GM12873 (cell line): Measurements from ENCODE around the gene EFNA3.

Experiments used
- TF ChIP-seq, protein P1 (sequence below): IDR thresholded peaks from 2 replicates; pipeline ENCODE4 v1.5.1; 2012; ENCODE audit warnings: low read depth, mild to moderate bottlenecking, moderate library complexity, low read length, control low read depth; ENCODE audit not compliant: insufficient read depth; ENCODE audit errors: missing control alignments

The EFNA3 gene

DNA sequence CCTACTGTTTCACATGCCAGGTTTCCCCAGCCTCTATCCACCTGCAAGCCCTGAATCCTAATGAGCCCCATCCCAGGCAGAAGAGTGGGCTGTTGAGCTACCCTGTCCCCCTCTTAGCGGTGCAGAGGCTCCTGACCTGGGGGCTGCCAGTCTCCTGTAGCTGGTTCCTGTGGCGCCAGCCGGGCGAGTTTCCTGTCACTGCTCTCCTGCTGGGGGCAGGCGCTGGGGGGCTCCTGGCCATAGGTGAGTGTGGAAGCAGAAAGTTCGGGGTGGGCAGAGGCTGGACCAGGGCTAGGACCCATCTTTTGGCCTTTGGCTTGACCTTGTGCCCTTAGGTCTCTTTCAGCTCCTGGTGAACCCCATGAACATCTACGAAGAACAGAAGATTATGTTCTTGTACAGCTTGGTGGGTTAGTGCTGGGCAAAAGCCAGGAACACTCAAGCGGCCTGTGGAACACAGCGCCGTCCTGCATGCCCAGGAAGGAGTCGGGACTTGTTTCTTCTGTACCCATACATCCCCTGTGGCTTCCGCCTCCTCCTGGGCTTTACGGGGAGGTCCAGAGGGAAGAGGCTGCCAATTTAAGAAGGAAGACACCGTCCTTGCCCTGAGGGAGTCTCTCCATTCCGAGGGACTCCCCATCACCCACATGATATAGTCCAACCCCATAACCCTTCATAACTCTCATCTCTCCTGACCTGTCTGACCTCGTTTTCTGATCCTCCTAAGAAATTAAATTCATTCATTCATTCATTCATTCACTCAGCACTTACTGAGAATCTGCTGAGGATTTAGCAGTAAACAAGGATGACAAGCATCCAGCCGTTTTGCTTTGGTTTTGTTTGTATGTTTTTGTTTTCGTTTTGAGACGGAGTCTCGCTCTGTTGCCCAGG, 44.1 kb upstream of the EFNA3 start:
- TF ChIP-seq, protein P1, sequence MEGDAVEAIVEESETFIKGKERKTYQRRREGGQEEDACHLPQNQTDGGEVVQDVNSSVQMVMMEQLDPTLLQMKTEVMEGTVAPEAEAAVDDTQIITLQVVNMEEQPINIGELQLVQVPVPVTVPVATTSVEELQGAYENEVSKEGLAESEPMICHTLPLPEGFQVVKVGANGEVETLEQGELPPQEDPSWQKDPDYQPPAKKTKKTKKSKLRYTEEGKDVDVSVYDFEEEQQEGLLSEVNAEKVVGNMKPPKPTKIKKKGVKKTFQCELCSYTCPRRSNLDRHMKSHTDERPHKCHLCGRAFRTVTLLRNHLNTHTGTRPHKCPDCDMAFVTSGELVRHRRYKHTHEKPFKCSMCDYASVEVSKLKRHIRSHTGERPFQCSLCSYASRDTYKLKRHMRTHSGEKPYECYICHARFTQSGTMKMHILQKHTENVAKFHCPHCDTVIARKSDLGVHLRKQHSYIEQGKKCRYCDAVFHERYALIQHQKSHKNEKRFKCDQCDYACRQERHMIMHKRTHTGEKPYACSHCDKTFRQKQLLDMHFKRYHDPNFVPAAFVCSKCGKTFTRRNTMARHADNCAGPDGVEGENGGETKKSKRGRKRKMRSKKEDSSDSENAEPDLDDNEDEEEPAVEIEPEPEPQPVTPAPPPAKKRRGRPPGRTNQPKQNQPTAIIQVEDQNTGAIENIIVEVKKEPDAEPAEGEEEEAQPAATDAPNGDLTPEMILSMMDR = no peak

DNA sequence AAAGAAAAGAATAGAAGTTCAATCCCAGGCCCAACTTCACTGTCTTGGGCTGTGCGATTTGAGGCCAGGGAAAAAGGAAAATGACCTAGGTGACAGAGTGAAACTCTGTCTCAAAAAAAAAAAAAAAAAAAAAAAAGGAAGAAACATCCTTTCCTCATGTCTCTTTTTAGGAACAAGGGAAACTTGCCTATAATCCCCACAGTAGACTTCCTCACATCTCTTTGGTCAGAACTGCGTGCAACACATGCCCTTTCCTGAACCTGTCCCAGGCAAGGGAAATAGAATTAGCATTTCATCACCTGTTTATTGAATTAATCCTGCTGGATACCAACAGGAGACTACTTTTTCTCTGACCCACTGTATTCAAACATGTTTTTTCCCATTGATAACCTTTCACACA, 42.7 kb upstream of the EFNA3 start:
- TF ChIP-seq, protein P1 = no peak

DNA sequence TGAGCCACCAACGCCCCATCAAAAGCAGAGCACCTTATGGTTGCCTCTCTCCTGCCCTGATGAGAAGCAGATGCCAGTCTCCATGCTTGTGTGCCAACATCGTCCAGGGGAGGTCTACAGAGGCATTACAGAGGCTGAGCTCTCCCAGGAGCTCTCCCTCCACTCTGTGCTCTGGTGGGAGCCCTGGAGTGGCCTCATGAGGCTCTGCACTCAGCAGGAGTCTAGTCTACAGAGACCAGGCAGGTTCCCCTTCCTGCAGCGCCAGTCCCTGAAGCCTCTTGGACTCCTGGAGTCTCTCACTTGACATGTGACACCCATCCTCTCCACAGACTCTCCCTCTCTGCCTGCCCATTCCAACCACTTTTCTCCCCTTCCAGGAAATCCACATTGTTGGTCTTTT, 41.6 kb upstream of the EFNA3 start:
- TF ChIP-seq, protein P1 = no peak

DNA sequence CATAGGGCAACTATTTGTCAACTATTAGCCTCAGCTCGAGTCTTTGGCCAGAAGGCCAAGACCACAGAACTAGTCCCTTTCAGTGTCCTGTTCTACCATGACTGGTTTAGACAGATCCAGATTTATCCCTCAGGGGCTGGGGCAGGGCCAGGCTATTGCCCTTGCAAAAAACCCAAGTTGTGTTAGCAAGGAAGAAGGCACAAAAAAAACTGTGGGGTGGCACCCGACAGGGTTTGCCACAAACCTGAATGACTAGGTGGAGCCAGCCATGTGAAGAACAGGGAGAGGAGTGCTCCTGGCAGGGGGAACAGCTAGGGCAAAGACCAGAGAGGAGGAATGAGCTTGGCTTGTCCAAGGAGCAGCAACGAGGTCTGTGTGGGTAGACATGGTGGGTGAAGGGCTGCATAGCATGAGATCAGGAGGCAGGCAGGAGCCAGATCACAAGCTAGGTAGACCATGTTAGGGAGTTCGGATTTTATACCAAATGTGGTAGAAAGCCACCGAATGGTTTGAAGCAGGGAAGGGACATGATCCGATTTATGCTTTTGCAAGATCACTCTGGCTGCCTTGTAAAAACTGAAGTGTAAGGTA, 40.7 kb upstream of the EFNA3 start:
- TF ChIP-seq, protein P1 = no peak

DNA sequence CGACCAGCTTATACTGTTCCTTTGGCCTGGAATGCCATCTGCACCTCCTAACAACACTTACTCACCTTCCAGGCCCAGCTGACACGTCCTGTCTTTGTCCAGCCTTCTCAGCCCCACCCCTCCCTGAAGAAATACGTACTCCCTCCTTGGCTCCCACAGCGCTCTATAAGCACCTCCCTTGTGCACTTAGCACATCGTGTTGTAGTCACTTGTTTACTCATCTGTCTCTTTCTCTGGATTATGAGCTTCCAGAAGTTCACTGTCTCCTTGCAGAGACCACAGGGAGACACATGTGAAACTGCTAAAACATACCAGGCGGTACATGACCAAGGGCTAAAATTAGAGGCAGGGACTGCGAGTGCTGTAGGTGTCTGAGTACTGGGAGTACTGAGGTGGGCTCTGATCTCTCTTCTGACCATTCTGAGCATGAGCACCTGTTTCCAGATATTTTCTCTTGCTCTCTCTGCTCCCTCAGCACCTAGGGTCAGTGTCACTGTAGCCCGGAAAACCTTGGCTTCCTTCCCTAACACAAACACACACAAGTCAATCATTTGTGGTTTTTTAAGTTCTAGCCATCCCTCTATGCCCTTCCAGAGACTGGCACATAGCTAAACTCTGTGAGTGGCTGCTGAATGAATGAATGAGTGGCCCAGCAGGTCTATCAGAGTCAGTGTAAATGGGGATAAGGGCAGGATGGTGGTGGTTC, 39.9 kb upstream of the EFNA3 start:
- TF ChIP-seq, protein P1 = no peak

DNA sequence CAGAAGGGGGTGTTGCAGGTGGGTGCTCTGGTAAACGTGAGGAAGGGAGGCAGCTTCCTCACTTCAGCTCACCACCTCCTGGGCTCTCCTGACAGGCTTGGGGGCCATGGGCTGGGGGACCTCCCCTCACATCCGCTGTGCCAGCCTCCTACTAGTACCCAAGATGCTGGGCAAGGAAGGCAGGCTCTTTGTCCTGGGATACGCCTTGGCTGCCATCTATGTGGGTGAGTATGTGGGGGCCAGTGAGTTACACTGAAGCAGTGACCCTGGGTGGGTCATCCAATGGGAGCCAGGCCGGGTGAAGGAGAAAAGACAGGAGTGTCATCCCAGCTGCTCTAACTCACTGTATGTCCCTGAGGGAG, 39.3 kb upstream of the EFNA3 start:
- TF ChIP-seq, protein P1 = no peak
